Astrocyte (in vitro differentiated cells and primary cell): Measurements from ENCODE around the gene CMTM7.

Experiments
- EZH2 ChIP-seq: IDR thresholded peaks from 2 replicates; pipeline ENCODE4 v1.6.1; 2012; ENCODE audit warnings: mild to moderate bottlenecking, low read length, inconsistent platforms; ENCODE audit not compliant: insufficient read depth
- TF ChIP-seq, protein P1 (sequence below): IDR thresholded peaks from 2 replicates; pipeline ENCODE4 v1.5.1; 2011; ENCODE audit warnings: low read depth, mild to moderate bottlenecking, inconsistent platforms, low read length, moderate library complexity; ENCODE audit not compliant: insufficient read depth

DNA sequence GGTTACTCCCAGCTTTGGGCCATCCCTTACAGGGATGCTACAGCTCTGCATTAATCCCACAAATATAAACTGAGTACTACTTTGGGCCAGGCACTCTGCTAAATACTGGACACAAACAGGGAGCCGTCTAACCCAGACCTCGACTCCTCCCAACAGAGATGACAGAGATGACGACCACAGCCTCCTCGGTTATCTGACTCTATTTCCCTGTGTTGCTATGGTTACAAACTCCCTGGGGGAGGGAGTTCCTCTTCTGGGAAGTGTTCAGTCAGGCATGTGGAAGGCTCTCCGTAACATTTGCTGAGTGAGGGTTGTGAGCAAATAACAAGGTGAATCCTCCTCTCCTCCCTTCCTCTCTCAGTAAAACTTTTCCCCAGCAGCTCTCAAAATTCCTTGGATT is 6.7 kb upstream of the CMTM7 start:
- TF ChIP-seq, protein P1, sequence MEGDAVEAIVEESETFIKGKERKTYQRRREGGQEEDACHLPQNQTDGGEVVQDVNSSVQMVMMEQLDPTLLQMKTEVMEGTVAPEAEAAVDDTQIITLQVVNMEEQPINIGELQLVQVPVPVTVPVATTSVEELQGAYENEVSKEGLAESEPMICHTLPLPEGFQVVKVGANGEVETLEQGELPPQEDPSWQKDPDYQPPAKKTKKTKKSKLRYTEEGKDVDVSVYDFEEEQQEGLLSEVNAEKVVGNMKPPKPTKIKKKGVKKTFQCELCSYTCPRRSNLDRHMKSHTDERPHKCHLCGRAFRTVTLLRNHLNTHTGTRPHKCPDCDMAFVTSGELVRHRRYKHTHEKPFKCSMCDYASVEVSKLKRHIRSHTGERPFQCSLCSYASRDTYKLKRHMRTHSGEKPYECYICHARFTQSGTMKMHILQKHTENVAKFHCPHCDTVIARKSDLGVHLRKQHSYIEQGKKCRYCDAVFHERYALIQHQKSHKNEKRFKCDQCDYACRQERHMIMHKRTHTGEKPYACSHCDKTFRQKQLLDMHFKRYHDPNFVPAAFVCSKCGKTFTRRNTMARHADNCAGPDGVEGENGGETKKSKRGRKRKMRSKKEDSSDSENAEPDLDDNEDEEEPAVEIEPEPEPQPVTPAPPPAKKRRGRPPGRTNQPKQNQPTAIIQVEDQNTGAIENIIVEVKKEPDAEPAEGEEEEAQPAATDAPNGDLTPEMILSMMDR, result no peak
- no peak for TF ChIP-seq EZH2
